Thoracic aorta (tissue), 2 donors: Measurements from ENCODE around the gene KCNH6. TPM values are rescaled to one million over a fixed set of nuclear protein-coding genes. Genes with fewer than 3 reads are reported as not detected.

Experiments used
- ATAC-seq: fragments of 150-250 bp; one replicate; pipeline ENCODE4 v1.8.0; 2017; ENCODE audit warnings: low read depth; ENCODE audit not compliant: insufficient number of reproducible peaks, low FRiP score
- DNase-seq: peaks from one replicate; pipeline ENCODE4 v3.0.0-alpha.2; 2020; ENCODE audit warnings: low spot score
- H3K27ac ChIP-seq, 2 donors: fragments of 200-600 bp; sonication (generic); 1 replicate in 1 of 2; 2 replicates in 1 of 2; pipeline ENCODE4 v1.5.1; 2016; ENCODE audit warnings: mild to moderate bottlenecking in 2 of 2, moderate library complexity in 2 of 2
- H3K27me3 ChIP-seq: fragments of 200-600 bp; sonication (generic); replicated peaks from 2 replicates; pipeline ENCODE4 v1.6.0; 2016; ENCODE audit warnings: mild to moderate bottlenecking; ENCODE audit not compliant: insufficient read depth
- H3K36me3 ChIP-seq: fragments of 200-600 bp; sonication (generic); one replicate; pipeline ENCODE4 v1.5.1; 2016
- H3K4me1 ChIP-seq, 2 donors: fragments of 200-600 bp; sonication (generic); 1 replicate in 1 of 2; 2 replicates in 1 of 2; pipeline versions ENCODE4 v1.5.1 to v1.6.0; 2016; ENCODE audit warnings: low read depth in 2 of 2, mild to moderate bottlenecking in 1 of 2; ENCODE audit not compliant: control insufficient read depth in 1 of 2
- H3K4me3 ChIP-seq: fragments of 200-600 bp; sonication (generic); 2 replicates; pipeline ENCODE4 v1.5.1; 2016; ENCODE audit warnings: mild to moderate bottlenecking
- H3K9me3 ChIP-seq: fragments of 200-600 bp; sonication (generic); 2 replicates; pipeline ENCODE4 v1.5.1; 2016
- CTCF ChIP-seq: fragments of 200-600 bp; sonication (generic); IDR thresholded peaks from one replicate; pipeline ENCODE4 v1.5.1; 2019; ENCODE audit warnings: antibody characterized with exemption
- total RNA-seq, 2 donors: library from RNA; depleted of rRNA; stranded (reverse); fragments of >200 nt; gene quantifications; one replicate each; pipeline versions ENCODE4 v1.1.0 to v1.2.3, GENCODE V29; 2016

KCNH6 gene
- total RNA-seq, 2 donors from 2014 or later, result not detected

DNA sequence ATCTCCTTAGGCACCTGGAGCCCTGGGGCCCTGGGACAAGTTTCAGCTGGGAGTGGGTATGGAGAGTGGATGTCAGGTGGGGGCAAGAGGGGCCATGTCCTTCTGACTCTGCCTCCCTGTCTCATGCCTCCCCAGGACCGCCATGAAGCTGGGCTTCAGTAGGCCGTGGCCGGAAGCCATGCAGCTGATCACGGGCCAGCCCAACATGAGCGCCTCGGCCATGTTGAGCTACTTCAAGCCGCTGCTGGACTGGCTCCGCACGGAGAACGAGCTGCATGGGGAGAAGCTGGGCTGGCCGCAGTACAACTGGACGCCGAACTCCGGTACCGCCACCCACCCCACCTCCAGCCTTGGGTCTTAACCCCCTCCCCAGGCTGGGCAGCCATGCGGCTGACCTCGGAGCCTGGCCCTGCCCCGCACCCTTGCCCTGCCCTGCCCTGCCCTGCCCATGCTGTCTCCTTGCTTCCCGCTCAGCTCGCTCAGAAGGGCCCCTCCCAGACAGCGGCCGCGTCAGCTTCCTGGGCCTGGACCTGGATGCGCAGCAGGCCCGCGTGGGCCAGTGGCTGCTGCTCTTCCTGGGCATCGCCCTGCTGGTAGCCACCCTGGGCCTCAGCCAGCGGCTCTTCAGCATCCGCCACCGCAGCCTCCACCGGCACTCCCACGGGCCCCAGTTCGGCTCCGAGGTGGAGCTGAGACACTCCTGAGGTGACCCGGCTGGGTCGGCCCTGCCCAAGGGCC lies 26.3 kb upstream of the KCNH6 start:
- no peak for TF ChIP-seq CTCF
- H3K36me3 ChIP-seq, result no peaks in the 10 kb centered on the region
- DNase-seq (no peak), ATAC-seq (no peak)
- no peak overlapping the region for H3K4me3 ChIP-seq
- H3K27me3 ChIP-seq, result no peaks in the 10 kb centered on the region
- no peaks in the 10 kb centered on the region for H3K9me3 ChIP-seq
- no peaks in the 10 kb centered on the region for H3K4me1 ChIP-seq
- no peak overlapping the region for H3K27ac ChIP-seq

- DNase-seq (no peak), ATAC-seq (no peak)
- TF ChIP-seq CTCF, result no peak
- Histone ChIP-seq H3K27ac (no peak overlapping the region), H3K4me3 (no peak overlapping the region), H3K27me3 (no peaks in the 10 kb centered on the region), H3K36me3 (no peaks in the 10 kb centered on the region), H3K9me3 (no peaks in the 10 kb centered on the region), H3K4me1 (no peaks in the 10 kb centered on the region)
Measured at GRCh38 chr17:63497708-63498483, 25.3 kb upstream of the KCNH6 start.

DNA sequence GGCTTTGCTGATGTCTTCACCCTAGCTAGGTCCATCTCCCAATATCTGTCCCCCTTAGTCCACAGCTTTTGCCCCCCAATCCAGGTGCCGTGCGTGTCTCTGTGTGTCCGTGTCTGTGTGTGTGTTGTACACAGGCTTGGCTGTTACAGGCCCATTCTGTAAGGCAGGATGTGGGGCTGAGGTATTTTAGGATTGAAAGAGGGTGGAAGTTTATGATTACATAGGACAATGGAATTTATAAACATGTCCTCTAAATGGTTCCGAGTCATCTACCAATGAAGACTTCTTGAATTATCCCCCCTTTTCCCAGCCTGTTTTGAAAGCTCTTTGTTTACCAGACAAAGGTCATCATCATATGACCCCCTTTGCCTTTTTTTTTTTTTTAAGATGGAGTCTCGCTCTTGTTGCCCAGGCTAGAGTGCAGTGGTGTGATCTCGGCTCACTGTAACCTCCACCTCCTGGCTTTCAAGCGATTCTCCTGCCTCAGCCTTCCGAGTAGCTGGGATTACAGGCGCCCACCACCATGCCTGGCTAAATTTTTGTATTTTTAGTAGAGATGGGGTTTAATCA lies 24.4 kb upstream of the KCNH6 start:
- Histone ChIP-seq H3K27ac (no peak overlapping the region), H3K36me3 (no peaks in the 10 kb centered on the region), H3K4me3 (no peak overlapping the region), H3K27me3 (no peaks in the 10 kb centered on the region), H3K4me1 (no peaks in the 10 kb centered on the region), H3K9me3 (no peaks in the 10 kb centered on the region)
- DNase-seq (no peak), ATAC-seq (no peak)
- no peak for TF ChIP-seq CTCF

DNA sequence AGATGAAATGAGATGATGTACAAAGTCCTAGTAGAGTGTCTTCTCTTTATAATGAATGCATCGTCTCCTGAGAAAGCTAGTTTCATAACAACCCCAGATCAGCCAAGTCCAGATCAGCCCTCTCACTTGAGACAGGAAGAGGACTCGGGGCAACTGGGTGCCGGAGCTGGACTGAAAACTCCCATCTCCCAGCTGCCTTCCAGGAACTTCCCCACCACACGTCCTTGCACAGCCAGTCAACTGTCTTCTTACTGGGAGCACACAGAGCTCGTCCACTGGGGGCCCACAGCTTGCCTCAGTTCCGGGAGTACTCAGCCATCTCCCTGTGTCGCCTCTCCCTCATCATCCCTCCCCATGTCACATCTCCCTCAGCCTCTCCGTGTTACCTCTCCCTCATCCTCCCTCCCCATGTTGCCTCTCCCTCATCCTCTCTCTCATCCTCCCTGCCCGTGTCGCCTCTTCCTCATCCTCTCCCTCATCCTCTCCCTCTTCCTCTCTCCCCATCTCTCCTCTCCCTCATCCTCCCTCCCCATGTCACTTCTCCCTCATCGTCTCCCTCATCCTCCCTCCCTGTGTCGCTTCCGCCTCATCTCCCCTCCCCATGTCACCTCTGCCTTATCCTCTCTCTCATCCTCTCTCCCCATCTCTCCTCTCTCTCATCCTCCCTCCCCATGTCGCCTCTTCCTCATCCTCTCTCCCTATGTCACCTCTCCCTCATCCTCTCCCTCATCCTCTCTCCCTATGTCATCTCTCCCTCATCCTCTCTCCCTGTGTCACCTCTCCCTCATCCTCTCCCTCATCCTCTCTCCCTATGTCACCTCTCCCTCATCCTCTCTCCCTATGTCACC lies 22.4 kb upstream of the KCNH6 start:
- no peaks in the 10 kb centered on the region for H3K9me3 ChIP-seq
- no peaks in the 10 kb centered on the region for H3K27me3 ChIP-seq
- H3K36me3 ChIP-seq, result no peaks in the 10 kb centered on the region
- no peak for DNase-seq
- no peak for TF ChIP-seq CTCF
- H3K27ac ChIP-seq, result no peak overlapping the region
- no peak for ATAC-seq
- H3K4me1 ChIP-seq, result no peaks in the 10 kb centered on the region
- no peak overlapping the region for H3K4me3 ChIP-seq
